ENCODE data around the gene RGS12. TPM values are rescaled to one million over a fixed set of nuclear protein-coding genes. Genes with fewer than 3 reads are reported as not detected.

The RGS12 gene
- total and polyA plus RNA-seq, 2 experiments from 2014 or later = 8.0 to 19.0 TPM

GRCh38 chr4:3248811-3249661 is 43.8 kb upstream of the RGS12 start, which contains the start of gene MSANTD1 (continued):
- no peak for TF ChIP-seq ZNF462 (CRISPR knock-in tag; IDR thresholded peaks at IDR 0.05)
- TF ChIP-seq EZH2phosphoT487 (IDR thresholded peaks at IDR 0.05; ENCODE audit: unreplicated experiment) = no peak
- no peak for TF ChIP-seq EZH2 (IDR thresholded peaks at IDR 0.05; ENCODE audit: low read depth, unreplicated experiment)
- no peak for TF ChIP-seq ZNF114 (CRISPR knock-in tag; IDR thresholded peaks at IDR 0.05)
- TF ChIP-seq CREB1 (CRISPR knock-in tag; IDR thresholded peaks at IDR 0.05; ENCODE audit: low read depth) = no peak

DNA sequence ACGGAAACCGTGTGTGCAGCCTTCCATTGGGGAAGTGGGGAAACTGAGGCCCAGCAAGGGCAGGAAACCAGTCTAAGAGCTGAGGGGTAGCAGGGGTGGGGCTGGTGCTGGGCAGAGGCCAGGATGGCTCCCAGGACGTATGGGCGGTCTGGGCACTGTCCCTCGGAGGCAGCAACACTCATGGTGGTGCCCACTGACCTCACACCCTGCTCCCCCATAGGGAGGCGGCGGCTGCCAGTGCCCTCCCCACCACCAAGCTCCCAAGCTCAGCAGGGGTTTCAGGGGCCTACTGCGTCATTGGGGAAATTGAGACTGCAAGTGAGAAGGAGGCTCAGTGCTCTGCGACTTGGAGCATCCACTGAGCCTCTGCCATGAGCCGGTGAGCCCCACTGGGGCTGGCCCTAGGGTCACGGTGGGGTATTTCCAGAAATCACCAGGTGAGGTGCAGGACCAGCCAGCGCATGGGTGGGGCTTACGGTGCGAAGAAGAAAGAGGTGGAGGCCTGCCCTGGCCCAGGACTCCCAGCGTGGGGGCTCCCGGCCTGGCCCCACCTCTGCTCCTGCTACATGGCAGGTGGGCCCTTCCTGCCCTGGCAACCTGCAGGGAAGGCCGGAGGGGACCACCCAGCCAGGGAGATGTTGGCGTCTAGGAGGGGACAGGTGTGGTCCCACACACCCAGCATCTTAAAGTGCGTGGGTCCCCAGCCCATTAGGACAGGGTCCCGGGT is 42.9 kb upstream of the RGS12 start:
- Histone ChIP-seq H3K36me3 (ENCODE audit: insufficient read depth) (no peaks in the 10 kb centered on the region), H3K4me2 (no peak overlapping the region), H2AFZ (no peak overlapping the region), H3K4me1 (ENCODE audit: insufficient read depth) (no peaks in the 10 kb centered on the region), H3K9me2 (ENCODE audit: insufficient read depth) (no peaks in the 10 kb centered on the region), H3K4me3 (no peak overlapping the region), H3K27ac (ENCODE audit: low read depth) (no peak overlapping the region), H4K20me1 (replicated peaks; ENCODE audit: insufficient read depth) (no peaks in the 10 kb centered on the region), H3K79me2 (replicated peaks; ENCODE audit: insufficient read depth) (no peaks in the 10 kb centered on the region), H3K27me3 (ENCODE audit: insufficient read depth) (no peaks in the 10 kb centered on the region), H3F3A (replicated peaks; ENCODE audit: low read depth) (no peaks in the 10 kb centered on the region)
- ATAC-seq (no peak), DNase-seq (ENCODE audit: low spot score) (no peak)
- Mint-ChIP-seq H3K27me3 (ENCODE audit: insufficient read depth, low read depth, poor library complexity) (no peaks in the 10 kb centered on the region), H3K9me3 (no peaks in the 10 kb centered on the region; the same call in 2 of the 3 replicates), H3K4me3 (no peak overlapping the region), H3K36me3 (ENCODE audit: low read depth) (no peaks in the 10 kb centered on the region), H3K4me1 (peaks cover 6% of the 10 kb centered on the region; the same call in 2 of the 3 replicates), H3K27ac (peak overlapping the region; percentile 86; the same call in 1 of the 2 replicates)
- TF ChIP-seq JUNB (IDR thresholded peaks at IDR 0.05; ENCODE audit: unreplicated experiment) = no peak

Measured in GM23338 (cell line).